Effector memory CD4-positive, alpha-beta T cell (primary cell): ENCODE measurements around the gene TMEM139.
A peak's percentile ranks its signal among the peaks of the same experiment; 100 is the strongest.

Experiments used
- DNase-seq, 3 donors: peaks; one replicate each; pipeline ENCODE4 v3.0.0-alpha.2; 2020
- H3K27ac ChIP-seq: 2 replicates; pipeline ENCODE4 v1.7.0; 2013; ENCODE audit warnings: mild to moderate bottlenecking, low read length, moderate library complexity; ENCODE audit not compliant: insufficient read depth, poor library complexity, severe bottlenecking
- H3K27me3 ChIP-seq: replicated peaks from 2 replicates; pipeline ENCODE4 v1.7.0; 2013; ENCODE audit warnings: mild to moderate bottlenecking, low read length; ENCODE audit not compliant: insufficient read depth, control insufficient read depth, poor library complexity, severe bottlenecking
- H3K36me3 ChIP-seq: 2 replicates; pipeline ENCODE4 v1.7.0; 2013; ENCODE audit warnings: mild to moderate bottlenecking, low read length, moderate library complexity; ENCODE audit not compliant: control insufficient read depth, insufficient read depth
- H3K4me1 ChIP-seq: 2 replicates; pipeline ENCODE4 v1.7.0; 2013; ENCODE audit warnings: low read length, mild to moderate bottlenecking; ENCODE audit not compliant: control insufficient read depth, insufficient read depth, poor library complexity, severe bottlenecking
- H3K4me3 ChIP-seq: 2 replicates; pipeline ENCODE4 v1.7.0; 2013; ENCODE audit warnings: low read length, low read depth, mild to moderate bottlenecking; ENCODE audit not compliant: insufficient read depth, poor library complexity, severe bottlenecking
- H3K9me3 ChIP-seq: 2 replicates; pipeline ENCODE4 v1.7.0; 2013; ENCODE audit warnings: mild to moderate bottlenecking, low read length, moderate library complexity; ENCODE audit not compliant: control insufficient read depth

TMEM139 gene

DNA sequence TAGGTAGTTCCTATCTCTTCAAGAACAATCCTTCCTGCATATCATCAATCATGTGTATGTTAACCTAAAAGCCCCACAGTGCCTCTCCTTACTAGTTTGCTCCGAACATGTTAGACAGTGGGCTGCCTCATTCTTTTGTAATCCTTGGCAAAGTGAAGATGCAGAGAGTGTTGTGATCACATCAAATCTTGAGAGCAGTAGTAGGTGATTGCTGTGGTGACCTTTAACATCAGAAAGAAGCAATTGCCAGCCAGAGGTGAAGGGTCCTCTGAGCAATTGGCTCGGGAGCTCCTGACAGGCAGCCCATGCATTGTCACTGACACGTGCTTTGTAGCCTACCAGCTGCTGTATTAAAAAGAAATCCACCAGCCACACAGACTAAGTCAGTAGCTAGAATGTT lies 41.1 kb upstream of the TMEM139 start:
- Histone ChIP-seq H3K4me1 (peaks cover 25% of the 10 kb centered on the region), H3K9me3 (no peaks in the 10 kb centered on the region), H3K27me3 (no peaks in the 10 kb centered on the region), H3K27ac (no peak overlapping the region), H3K36me3 (no peaks in the 10 kb centered on the region), H3K4me3 (no peak overlapping the region)
- no peak for DNase-seq

DNA sequence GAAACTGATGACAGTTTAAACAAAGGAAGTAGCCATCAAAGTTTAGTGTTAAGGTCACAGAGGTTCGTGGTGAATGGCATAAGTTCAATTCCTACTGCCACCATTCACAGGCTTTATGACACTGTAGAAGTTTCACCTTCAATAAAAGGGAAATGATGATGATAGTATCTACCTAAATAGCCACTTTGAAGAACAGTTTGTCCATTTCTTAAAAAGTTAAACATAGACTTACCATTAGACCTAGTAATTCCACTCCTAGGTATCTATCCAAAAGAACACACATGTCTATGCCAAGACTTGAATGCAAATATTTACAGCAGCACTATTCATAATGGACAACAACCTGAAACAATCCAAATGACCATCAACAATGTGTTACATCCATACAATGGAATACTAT lies 40.4 kb upstream of the TMEM139 start:
- Histone ChIP-seq H3K36me3 (no peaks in the 10 kb centered on the region), H3K4me1 (peaks cover 25% of the 10 kb centered on the region), H3K4me3 (no peak overlapping the region), H3K27ac (no peak overlapping the region), H3K27me3 (no peaks in the 10 kb centered on the region), H3K9me3 (no peaks in the 10 kb centered on the region)
- no peak for DNase-seq

DNA sequence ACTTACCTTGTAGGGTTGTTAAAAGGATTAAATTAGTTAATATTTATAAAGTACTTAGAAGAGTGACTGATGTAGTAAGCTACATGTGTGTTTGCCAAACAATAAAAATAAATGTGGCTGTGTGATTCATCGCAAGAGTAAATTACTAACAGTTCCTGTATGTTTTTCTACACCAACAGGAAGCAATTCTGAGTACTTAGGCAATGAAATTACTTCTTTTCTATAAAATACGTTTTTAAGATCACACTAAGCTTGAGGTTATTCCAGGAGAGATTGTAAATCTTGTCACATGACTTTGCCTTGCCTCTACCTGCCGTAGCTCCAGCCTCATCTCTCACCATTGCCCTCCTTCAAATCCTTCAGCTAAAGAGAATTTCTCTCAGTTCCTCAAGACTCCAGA lies 39.6 kb upstream of the TMEM139 start:
- no peak for DNase-seq
- Histone ChIP-seq H3K4me1 (peaks cover 29% of the 10 kb centered on the region), H3K9me3 (no peaks in the 10 kb centered on the region), H3K27me3 (no peaks in the 10 kb centered on the region), H3K36me3 (no peaks in the 10 kb centered on the region), H3K4me3 (no peak overlapping the region), H3K27ac (peak overlapping the region; percentile 25)

DNA sequence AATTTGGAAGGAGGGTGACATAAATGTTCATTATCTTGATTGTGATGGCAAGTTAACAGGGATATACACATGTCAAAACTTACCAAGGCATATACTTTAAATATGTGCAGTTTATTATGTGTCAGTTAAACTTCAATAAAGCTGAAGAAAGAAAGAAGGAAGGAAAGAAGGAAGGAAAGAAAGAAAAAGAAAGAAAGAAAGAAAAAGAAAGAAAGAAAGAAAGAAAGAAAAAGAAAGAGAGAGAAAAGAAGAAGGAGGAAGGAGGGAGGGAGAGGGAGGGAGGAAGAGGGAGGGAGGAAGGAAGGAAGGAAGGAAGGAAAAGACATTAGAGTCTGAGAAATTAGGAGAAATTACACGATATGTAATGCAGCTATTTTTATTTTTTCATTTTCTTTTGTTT lies 37.4 kb upstream of the TMEM139 start:
- Histone ChIP-seq H3K27me3 (no peaks in the 10 kb centered on the region), H3K36me3 (no peaks in the 10 kb centered on the region), H3K4me1 (peaks cover 41% of the 10 kb centered on the region), H3K9me3 (no peaks in the 10 kb centered on the region), H3K4me3 (no peak overlapping the region), H3K27ac (no peak overlapping the region)
- no peak for DNase-seq

DNA sequence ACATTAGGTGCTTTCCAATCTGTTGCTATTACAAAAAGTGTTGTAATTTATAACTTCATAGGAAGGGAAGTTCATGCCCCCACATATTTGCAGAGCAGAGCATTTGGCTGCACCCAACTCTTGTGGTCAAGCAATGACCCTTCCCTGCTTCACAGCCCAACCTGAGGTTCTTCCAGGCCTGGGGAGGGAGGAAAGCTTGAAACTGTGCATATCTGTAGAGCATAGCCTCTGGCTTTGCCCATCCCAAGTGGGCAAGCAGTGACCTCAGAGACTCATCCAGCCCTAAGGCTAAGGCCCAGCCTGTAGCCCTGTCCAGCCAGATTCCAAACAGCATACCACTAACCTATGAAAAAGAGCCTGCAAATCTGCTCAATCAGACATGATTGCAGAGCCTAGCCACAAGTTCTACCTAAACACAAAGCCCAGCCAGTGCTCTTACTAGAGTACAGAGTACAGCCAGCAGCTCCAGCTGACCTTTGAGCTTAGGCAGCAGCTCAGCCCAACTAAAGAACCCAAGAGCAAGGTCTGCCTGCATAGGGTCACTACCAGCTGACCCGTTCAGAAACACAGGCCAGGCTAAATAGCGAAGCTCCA lies 35.9 kb upstream of the TMEM139 start:
- DNase-seq = no peak
- Histone ChIP-seq H3K27me3 (no peaks in the 10 kb centered on the region), H3K9me3 (no peaks in the 10 kb centered on the region), H3K4me3 (no peak overlapping the region), H3K4me1 (peaks cover 42% of the 10 kb centered on the region), H3K27ac (no peak overlapping the region), H3K36me3 (no peaks in the 10 kb centered on the region)

DNA sequence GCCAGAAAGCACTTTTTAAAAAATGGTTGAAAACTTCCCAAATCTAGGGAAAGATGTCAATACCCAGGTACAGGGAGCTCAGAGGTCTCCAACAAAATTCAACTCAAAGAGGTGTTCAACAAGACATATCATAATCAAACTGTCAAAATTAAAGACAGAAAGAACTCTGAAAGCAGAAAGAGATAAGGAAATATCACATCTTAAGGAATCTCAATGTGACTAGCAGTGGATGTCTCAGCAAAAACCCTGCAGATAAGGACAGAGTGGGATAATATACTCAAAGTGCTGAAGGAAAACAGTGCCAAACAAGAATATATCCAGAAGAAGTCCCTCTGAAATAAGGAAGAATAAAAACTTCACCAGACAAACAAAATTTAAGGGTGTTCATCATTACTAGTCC lies 34.6 kb upstream of the TMEM139 start:
- no peaks in the 10 kb centered on the region for H3K27me3 ChIP-seq
- DNase-seq = no peak
- H3K4me3 ChIP-seq = no peak overlapping the region
- peaks cover 42% of the 10 kb centered on the region for H3K4me1 ChIP-seq
- no peaks in the 10 kb centered on the region for H3K36me3 ChIP-seq
- no peaks in the 10 kb centered on the region for H3K9me3 ChIP-seq
- H3K27ac ChIP-seq = peak overlapping the region; percentile 42

DNA sequence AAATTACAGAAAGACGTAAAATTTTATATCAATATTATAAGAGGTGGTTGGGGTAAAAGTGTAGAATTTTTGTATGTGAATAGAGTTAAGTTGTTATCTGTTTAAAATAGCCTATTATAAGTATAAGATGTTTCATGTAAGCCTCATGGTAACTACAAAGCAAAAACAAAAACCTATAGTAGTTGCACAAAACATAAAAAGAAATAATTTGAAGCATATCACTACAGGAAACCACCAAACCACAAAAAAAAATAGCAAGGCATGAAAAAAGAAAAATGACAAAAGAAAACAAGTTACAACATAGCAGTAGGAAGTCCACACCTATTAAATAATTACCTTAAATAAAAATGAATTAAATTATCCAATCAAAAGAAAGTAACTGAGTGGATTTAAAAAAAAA lies 33.9 kb upstream of the TMEM139 start:
- Histone ChIP-seq H3K4me1 (peaks cover 42% of the 10 kb centered on the region), H3K9me3 (no peaks in the 10 kb centered on the region), H3K27ac (peak overlapping the region; percentile 59), H3K36me3 (no peaks in the 10 kb centered on the region), H3K27me3 (no peaks in the 10 kb centered on the region), H3K4me3 (no peak overlapping the region)
- no peak for DNase-seq

DNA sequence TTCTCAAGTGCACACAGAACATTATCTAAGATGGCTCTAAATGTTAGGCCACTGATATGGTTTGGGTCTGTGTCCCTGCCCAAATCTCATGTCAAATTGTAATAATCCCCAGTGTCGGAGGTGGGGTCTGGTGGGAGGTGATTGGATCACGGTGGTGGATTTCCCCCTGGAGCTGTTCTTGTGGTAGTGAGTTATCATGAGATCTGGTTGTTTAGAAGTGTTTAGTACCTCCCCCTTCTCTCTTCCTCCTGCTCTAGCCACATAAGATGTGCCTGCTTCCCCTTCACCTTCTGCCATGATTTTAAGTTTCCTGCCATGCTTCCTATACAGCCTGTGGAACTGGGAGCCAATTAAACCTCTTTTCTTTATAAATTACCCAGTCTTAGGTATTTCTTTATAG lies 32.8 kb upstream of the TMEM139 start:
- Histone ChIP-seq H3K36me3 (no peaks in the 10 kb centered on the region), H3K27ac (no peak overlapping the region), H3K4me1 (peaks cover 32% of the 10 kb centered on the region), H3K9me3 (no peaks in the 10 kb centered on the region), H3K4me3 (no peak overlapping the region), H3K27me3 (no peaks in the 10 kb centered on the region)
- no peak for DNase-seq

DNA sequence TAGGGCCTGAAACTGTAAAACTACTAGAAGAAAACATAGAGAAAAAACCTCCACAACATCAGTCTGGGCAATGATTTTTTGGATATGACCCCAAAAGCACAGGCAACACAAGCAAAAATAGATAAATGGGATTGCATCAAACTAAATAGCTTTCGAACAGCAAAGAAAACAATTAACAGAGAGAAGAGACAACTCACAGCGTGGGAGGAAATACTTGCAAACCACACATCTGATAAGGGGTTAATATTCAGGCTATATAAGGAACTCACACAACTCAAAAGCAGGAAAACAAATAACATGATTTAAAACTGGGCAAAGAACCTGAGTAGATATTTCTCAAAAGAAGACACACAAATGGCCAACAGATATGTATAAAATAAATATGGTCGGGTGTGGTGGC lies 29.2 kb upstream of the TMEM139 start:
- Histone ChIP-seq H3K4me3 (no peak overlapping the region), H3K4me1 (peaks cover 31% of the 10 kb centered on the region), H3K36me3 (no peaks in the 10 kb centered on the region), H3K27me3 (no peaks in the 10 kb centered on the region), H3K9me3 (no peaks in the 10 kb centered on the region), H3K27ac (no peak overlapping the region)
- DNase-seq = no peak

DNA sequence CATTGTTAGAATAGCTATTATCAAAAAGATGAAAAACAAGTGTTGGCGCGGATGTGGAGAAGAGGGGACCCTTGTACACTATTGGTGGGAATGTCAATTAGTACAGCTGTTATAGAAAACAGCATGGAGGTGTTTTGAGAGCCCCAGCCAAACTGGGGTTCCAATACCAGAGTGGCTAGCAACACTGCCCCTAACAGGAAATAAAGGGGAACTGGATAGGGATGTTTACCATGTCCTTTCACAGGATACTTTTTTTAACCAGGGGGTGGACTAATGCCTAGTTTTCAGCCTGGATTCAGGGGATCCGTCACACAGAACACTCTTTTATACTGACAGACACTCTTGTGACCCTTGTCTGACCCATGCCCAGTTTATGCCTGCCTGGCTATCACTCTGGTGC lies 28.4 kb upstream of the TMEM139 start:
- DNase-seq = no peak
- Histone ChIP-seq H3K27me3 (no peaks in the 10 kb centered on the region), H3K4me1 (peaks cover 30% of the 10 kb centered on the region), H3K36me3 (no peaks in the 10 kb centered on the region), H3K27ac (no peak overlapping the region), H3K9me3 (no peaks in the 10 kb centered on the region), H3K4me3 (no peak overlapping the region)

DNA sequence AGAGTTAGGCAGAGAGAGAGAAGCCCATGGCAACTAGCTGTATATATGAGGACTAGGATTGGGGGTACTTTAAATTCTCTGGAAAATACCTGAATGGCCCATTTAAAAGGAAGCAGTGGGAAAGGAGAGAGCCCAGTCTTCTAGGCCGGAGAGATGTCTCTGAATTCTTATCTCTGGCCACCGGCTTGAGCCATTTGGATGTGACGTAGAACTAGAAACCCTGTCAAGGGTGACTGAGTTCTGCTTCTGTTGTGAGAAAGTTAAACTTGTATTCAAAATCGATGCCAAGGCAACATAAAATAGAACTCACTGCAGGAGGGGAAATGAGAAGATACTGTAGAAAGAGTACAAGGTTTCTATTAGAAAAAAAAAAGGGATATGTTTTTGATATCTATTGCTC lies 27.8 kb upstream of the TMEM139 start:
- Histone ChIP-seq H3K4me3 (no peak overlapping the region), H3K4me1 (peaks cover 25% of the 10 kb centered on the region), H3K27ac (no peak overlapping the region), H3K36me3 (no peaks in the 10 kb centered on the region), H3K9me3 (no peaks in the 10 kb centered on the region), H3K27me3 (no peaks in the 10 kb centered on the region)
- DNase-seq = no peak
